T-cell (primary cell): ENCODE data around the gene GGA1. TPM values are rescaled to one million over a fixed set of nuclear protein-coding genes. Genes with fewer than 3 reads are reported as not detected.

ENCODE experiments used
- ATAC-seq, 4 experiments: fragments of 200-7000 bp in 3 of 4; fragments of 150-1000 bp in 1 of 4; cut with Tn5 transposase; replicated peaks in 1 of 4; 1 replicate in 3 of 4; 2 replicates in 1 of 4; pipeline ENCODE4 v1.10.0; 2021; ENCODE audit warnings: moderate library complexity in 3 of 4, mild to moderate bottlenecking in 2 of 4, moderate number of reproducible peaks in 1 of 4
- CTCF ChIA-PET, 2 donors: fragments of 300-600 bp; sonication (Branson Sonifier 250); formaldehyde crosslinking; loops; one replicate each; lab custom pipeline; 2022; ENCODE audit warnings: antibody characterized with exemption in 2 of 2; lab: Charles Lee
- POLR2A ChIA-PET, 2 donors: fragments of 300-600 bp; sonication (Branson Sonifier 250); formaldehyde crosslinking; loops; one replicate each; lab custom pipeline; 2022; ENCODE audit warnings: antibody characterized with exemption in 2 of 2; lab: Charles Lee
- DNase-seq, 35 experiments: peaks; one replicate each; pipeline versions ENCODE4 v3.0.0 to v3.0.0-alpha.2; 2013 to 2023
- H3K27ac ChIP-seq: one replicate; pipeline ENCODE4 v1.5.1; 2013; ENCODE audit warnings: low read length
- H3K27me3 ChIP-seq, 2 experiments: replicated peaks in 1 of 2; 1 replicate in 1 of 2; 2 replicates in 1 of 2; pipeline versions ENCODE4 v1.6.1 to v1.7.0; 2013; ENCODE audit warnings: low read length in 1 of 2, mixed read lengths in 1 of 2; ENCODE audit not compliant: control insufficient read depth in 2 of 2, insufficient read depth in 2 of 2; ENCODE audit errors: extremely low read depth in 1 of 2
- H3K36me3 ChIP-seq, 2 donors: 1 replicate in 1 of 2; 2 replicates in 1 of 2; pipeline versions ENCODE4 v1.6.1 to v1.7.0; 2013; ENCODE audit warnings: low read length in 1 of 2; ENCODE audit not compliant: control insufficient read depth in 2 of 2, insufficient read depth in 1 of 2; ENCODE audit errors: extremely low read depth in 1 of 2
- H3K4me1 ChIP-seq, 2 experiments: 1 replicate in 1 of 2; 2 replicates in 1 of 2; pipeline versions ENCODE4 v1.6.1 to v1.7.0; 2013; ENCODE audit warnings: low read length in 2 of 2, mixed read lengths in 1 of 2; ENCODE audit not compliant: insufficient read depth in 2 of 2, control insufficient read depth in 1 of 2; ENCODE audit errors: extremely low read depth in 1 of 2
- H3K4me3 ChIP-seq, 2 donors: 1 replicate in 1 of 2; 2 replicates in 1 of 2; pipeline versions ENCODE4 v1.5.1 to v1.7.0; 2013; ENCODE audit warnings: mild to moderate bottlenecking in 2 of 2, low read length in 1 of 2, moderate library complexity in 1 of 2; ENCODE audit not compliant: control insufficient read depth in 1 of 2; ENCODE audit errors: extremely low read depth in 1 of 2
- H3K9me3 ChIP-seq: 2 replicates; pipeline ENCODE4 v1.7.0; 2013
- H3K27ac Mint-ChIP-seq, 2 donors: one replicate each; pipeline ENCODE4 v1.8.0; 2020 to 2021; ENCODE audit warnings: mild to moderate bottlenecking in 2 of 2, mixed read lengths in 2 of 2
- H3K27me3 Mint-ChIP-seq, 2 donors: one replicate each; pipeline ENCODE4 v1.8.0; 2021 to 2022; ENCODE audit warnings: mixed read lengths in 2 of 2
- H3K36me3 Mint-ChIP-seq: one replicate; pipeline ENCODE4 v1.8.0; 2021; ENCODE audit warnings: mixed read lengths
- H3K4me1 Mint-ChIP-seq, 3 donors: one replicate each; pipeline ENCODE4 v1.8.0; 2020 to 2022; ENCODE audit warnings: mixed read lengths in 3 of 3, mild to moderate bottlenecking in 1 of 3
- H3K4me3 Mint-ChIP-seq, 3 donors: one replicate each; pipeline ENCODE4 v1.8.0; 2020 to 2022; ENCODE audit warnings: mild to moderate bottlenecking in 3 of 3, mixed read lengths in 3 of 3, moderate library complexity in 3 of 3
- H3K9me3 Mint-ChIP-seq, 3 donors: one replicate each; pipeline ENCODE4 v1.8.0; 2020 to 2022; ENCODE audit warnings: mixed read lengths in 3 of 3
- WGBS: methylation state at CpG from one replicate; pipeline ENCODE4 v1.1.5; 2013; ENCODE audit warnings: missing lambda C conversion rate; ENCODE audit not compliant: insufficient coverage; 5-methylcytosine and 5-hydroxymethylcytosine counted together
- total RNA-seq, 35 experiments: library from RNA in 6 of 35; stranded (reverse) in 6 of 35; fragments of 120-200 nt in 1 of 35; gene quantifications; one replicate each; pipeline versions ENCODE4 v1.2.1 to v1.2.4 and lab custom pipeline; 2013 to 2026

Gene GGA1
- total RNA-seq, 5 donors from 2014 or later (not counting 1 experiment from before 2014, with no cell fraction given): 83.8 to 105 (median 97.7) TPM

- 99% methylated on average over 24 of the region's 24 CpGs for WGBS
- Histone ChIP-seq H3K27ac (no peak overlapping the region), H3K27me3 (no peaks in the 10 kb centered on the region), H3K4me1 (peaks cover 0 to 14% of the 10 kb centered on the region in 2 experiments), H3K36me3 (peaks cover 9 to 11% of the 10 kb centered on the region in 2 donors), H3K4me3 (no peak overlapping the region), H3K9me3 (no peaks in the 10 kb centered on the region)
- ATAC-seq (no peak), DNase-seq (no peak)
- Mint-ChIP-seq H3K27ac (no peak overlapping the region), H3K9me3 (no peaks in the 10 kb centered on the region), H3K4me1 (peaks cover 17 to 26% (median 23%) of the 10 kb centered on the region in 3 donors), H3K36me3 (peaks cover 7% of the 10 kb centered on the region), H3K27me3 (no peaks in the 10 kb centered on the region), H3K4me3 (no peak overlapping the region)
- CTCF ChIA-PET: interaction anchor here in 1 of 2 donors (0.5 kb wide), 1 partner anchor 57 kb away, joined by 3 read pairs; no protein-coding TSS in a partner anchor
- POLR2A ChIA-PET: no interaction called here
These were observed 56.9 kb downstream of the GGA1 start for GRCh38 chr22:37665487-37665886.

GRCh38 chr22:37669586-37669985, 61.0 kb downstream of the GGA1 start:
- WGBS: 79% methylated on average over 3 of the region's 6 CpGs
- peaks cover 27 to 43% (median 35%) of the 10 kb centered on the region in 3 donors for H3K4me1 Mint-ChIP-seq
- peaks cover 16 to 38% of the 10 kb centered on the region in 2 experiments for H3K4me1 ChIP-seq
- no peak overlapping the region for H3K4me3 ChIP-seq
- no peak for ATAC-seq
- no peaks in the 10 kb centered on the region for H3K27me3 ChIP-seq
- no peaks in the 10 kb centered on the region for H3K9me3 ChIP-seq
- H3K4me3 Mint-ChIP-seq: no peak overlapping the region
- H3K27me3 Mint-ChIP-seq: no peaks in the 10 kb centered on the region
- H3K36me3 Mint-ChIP-seq: peaks cover 7% of the 10 kb centered on the region
- H3K27ac ChIP-seq: no peak overlapping the region
- POLR2A ChIA-PET: no interaction called here
- no peaks in the 10 kb centered on the region for H3K9me3 Mint-ChIP-seq
- DNase-seq: no peak
- peaks cover 9% of the 10 kb centered on the region in 2 donors for H3K36me3 ChIP-seq
- CTCF ChIA-PET: interaction anchor here in 1 of 2 donors (0.7 kb wide), 1 partner anchor 129 kb away, joined by 3 read pairs; no protein-coding TSS in a partner anchor
- peak overlapping the region; percentile 39 to 45 for H3K27ac Mint-ChIP-seq

- Mint-ChIP-seq H3K27ac (peak overlapping the region; percentile 86), H3K27me3 (no peaks in the 10 kb centered on the region), H3K4me3 (peak overlapping the region in 1 of 3 donors; percentile 69), H3K9me3 (no peaks in the 10 kb centered on the region), H3K36me3 (no peaks in the 10 kb centered on the region), H3K4me1 (peaks cover 40 to 59% (median 44%) of the 10 kb centered on the region in 3 donors)
- ChIA-PET CTCF (interaction anchor here (0.6 to 2.0 kb wide), 6 partner anchors 10 to 141 kb away, joined by 3 to 7 read pairs (median 4); partner anchors contain the start of gene PDXP (in 1 of the 2)), POLR2A (no interaction called here)
- Histone ChIP-seq H3K27me3 (no peaks in the 10 kb centered on the region), H3K4me1 (peaks cover 23 to 63% of the 10 kb centered on the region in 2 experiments), H3K9me3 (no peaks in the 10 kb centered on the region), H3K27ac (peak overlapping the region; percentile 42), H3K36me3 (no peaks in the 10 kb centered on the region), H3K4me3 (no peak overlapping the region)
- no peak for ATAC-seq
- peak in 16 of 35 experiments; percentile 10 to 56 (median 34) for DNase-seq
- 40% methylated on average over 8 of the region's 15 CpGs for WGBS
These were observed 63.7 kb downstream of the GGA1 start for GRCh38 chr22:37672206-37672919.

- H3K4me1 ChIP-seq: peaks cover 23 to 69% of the 10 kb centered on the region in 2 experiments
- peak overlapping the region in 1 of 3 donors; percentile 87 for H3K4me3 Mint-ChIP-seq
- no peaks in the 10 kb centered on the region for H3K27me3 Mint-ChIP-seq
- CTCF ChIA-PET: interaction anchor here (0.5 to 2.0 kb wide), 4 partner anchors 10 to 1161 kb away, joined by 3 to 7 read pairs (median 5); partner anchors contain the start of gene PDXP (in 1 of the 2)
- H3K9me3 Mint-ChIP-seq: no peaks in the 10 kb centered on the region
- H3K36me3 Mint-ChIP-seq: no peaks in the 10 kb centered on the region
- DNase-seq (no peak), ATAC-seq (no peak)
- H3K4me3 ChIP-seq: no peak overlapping the region
- 64% methylated on average over 9 of the region's 11 CpGs for WGBS
- H3K27me3 ChIP-seq: no peaks in the 10 kb centered on the region
- H3K9me3 ChIP-seq: no peaks in the 10 kb centered on the region
- no peak overlapping the region for H3K27ac ChIP-seq
- peak overlapping the region; percentile 86 for H3K27ac Mint-ChIP-seq
- H3K4me1 Mint-ChIP-seq: peaks cover 46 to 64% (median 50%) of the 10 kb centered on the region in 3 donors
- no peaks in the 10 kb centered on the region for H3K36me3 ChIP-seq
- POLR2A ChIA-PET: interaction anchor here in 1 of 2 donors (0.7 kb wide), 1 partner anchor 13 kb away, joined by 3 read pairs; no protein-coding TSS in a partner anchor
These were observed 64.4 kb downstream of the GGA1 start for GRCh38 chr22:37672920-37673455.

- WGBS: 86% methylated on average over 1 of the region's 12 CpGs
- Mint-ChIP-seq H3K27ac (peak overlapping the region; percentile 89 to 92), H3K4me1 (peaks cover 49 to 66% (median 52%) of the 10 kb centered on the region in 3 donors), H3K36me3 (no peaks in the 10 kb centered on the region), H3K9me3 (no peaks in the 10 kb centered on the region), H3K4me3 (peak overlapping the region; percentile 54 to 87 (median 69)), H3K27me3 (no peaks in the 10 kb centered on the region)
- Histone ChIP-seq H3K27me3 (no peaks in the 10 kb centered on the region), H3K4me3 (no peak overlapping the region), H3K27ac (no peak overlapping the region), H3K4me1 (peaks cover 27 to 77% of the 10 kb centered on the region in 2 experiments), H3K9me3 (no peaks in the 10 kb centered on the region), H3K36me3 (no peaks in the 10 kb centered on the region)
- ChIA-PET POLR2A (no interaction called here), CTCF (interaction anchor here in 1 of 2 donors (0.5 to 8.6 kb wide), 3 partner anchors 9 to 31 kb away, joined by 3 to 61 read pairs (median 31); partner anchors contain the start of gene PDXP)
- DNase-seq: no peak
- no peak for ATAC-seq
These were observed 65.6 kb downstream of the GGA1 start for GRCh38 chr22:37674248-37674647.
